Hematopoietic multipotent progenitor cell treated with erythropoietin and hydrocortisone succinate and interleukin-3 and kit ligand, for 15 days (in vitro differentiated cells): ENCODE data around the gene ACTN2.
A peak's percentile ranks its signal among the peaks of the same experiment; 100 is the strongest.
"Not testable (repeated sequence)": the region's sequence is repeated elsewhere in the genome, so short reads cannot be mapped to it uniquely, and the experiment has no call there.

ENCODE experiments used
- DNase-seq: peaks from one replicate; pipeline ENCODE4 v3.0.0-alpha.2; 2015; ENCODE audit warnings: low spot score

ACTN2 gene

DNA sequence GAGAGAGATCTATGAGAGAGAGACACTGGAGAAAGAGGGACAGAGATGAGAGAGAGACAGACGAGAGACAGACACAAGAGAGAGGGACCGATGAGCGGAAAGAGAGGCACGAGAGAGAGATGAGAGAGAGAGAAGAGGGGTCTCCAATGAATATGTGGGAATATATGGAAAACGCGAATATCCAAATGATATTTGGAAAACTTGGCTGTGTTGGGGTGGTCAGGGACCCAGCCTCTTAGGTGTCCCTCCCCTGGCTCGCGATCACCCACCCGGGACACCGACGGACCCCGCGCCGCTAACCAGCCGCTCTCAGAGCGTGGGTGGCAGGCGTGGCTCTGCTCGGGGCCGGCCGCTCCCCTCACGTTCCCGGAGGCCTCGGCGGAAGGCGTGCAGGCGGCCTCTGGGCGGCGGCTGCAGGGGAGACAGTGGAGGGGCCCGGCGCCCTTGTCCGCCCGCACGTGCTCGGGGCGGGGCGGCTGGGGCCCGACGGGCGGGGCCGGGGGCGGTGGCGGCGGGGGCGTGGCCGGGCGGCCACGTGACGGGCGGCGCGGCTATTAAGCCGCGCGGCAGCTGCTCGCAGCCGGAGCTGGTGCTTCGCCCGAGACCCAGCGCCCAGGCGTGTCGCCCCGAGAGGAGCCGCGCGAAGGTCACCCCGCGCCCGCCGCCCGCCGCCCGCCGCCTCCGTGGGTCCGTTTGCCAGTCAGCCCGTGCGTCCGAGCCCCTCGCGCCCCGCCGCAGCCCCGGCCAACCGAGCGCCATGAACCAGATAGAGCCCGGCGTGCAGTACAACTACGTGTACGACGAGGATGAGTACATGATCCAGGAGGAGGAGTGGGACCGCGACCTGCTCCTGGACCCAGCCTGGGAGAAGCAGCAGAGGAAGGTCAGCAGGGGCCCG, at the start of gene ACTN2:
Gene ACTN2 (plus strand): TSS at position 583 of the 898 bp plus-strand sequence. CDS start 175 bp downstream, at position 758.
- peak; percentile 27 for DNase-seq

DNA sequence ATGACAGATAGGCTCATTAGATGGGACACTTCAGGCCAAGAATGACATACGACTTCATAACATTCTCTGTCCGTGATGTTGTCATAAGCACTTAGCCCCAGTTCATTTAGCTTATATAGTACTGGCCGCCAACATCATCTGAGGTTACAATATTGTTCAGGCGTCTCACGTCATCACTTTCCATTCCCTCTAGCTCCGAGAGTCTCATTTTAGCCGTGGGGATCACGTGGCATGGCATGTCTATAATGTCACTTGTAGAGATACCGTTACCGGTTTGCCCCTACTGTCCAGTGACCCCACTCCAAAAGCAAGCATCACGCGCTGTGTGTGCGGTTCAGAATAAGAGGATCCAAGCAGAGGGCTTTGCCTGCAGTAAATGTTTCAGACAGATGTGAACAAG, 47.4 kb upstream of the ACTN2 start:
- no peak for DNase-seq

DNA sequence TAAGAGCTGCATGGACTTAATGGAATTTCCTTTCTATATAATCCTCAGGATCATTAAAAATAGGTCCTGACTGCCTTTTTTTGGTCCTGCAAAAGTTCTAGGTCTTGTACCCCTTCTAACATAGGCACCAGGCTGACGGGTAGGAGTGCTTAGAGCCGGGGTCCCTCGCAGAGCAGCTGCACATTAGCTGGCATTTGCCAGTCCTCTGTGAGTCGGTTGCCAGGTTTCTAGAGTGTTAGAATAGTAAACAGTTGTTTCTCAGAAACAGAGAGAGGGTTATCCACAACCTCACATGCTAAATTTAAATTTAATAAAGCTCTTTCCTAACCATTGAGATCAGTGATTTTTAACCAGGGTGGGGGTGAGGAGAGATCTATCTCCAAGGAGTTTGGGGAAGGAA, 46.6 kb upstream of the ACTN2 start:
- DNase-seq = no peak

DNA sequence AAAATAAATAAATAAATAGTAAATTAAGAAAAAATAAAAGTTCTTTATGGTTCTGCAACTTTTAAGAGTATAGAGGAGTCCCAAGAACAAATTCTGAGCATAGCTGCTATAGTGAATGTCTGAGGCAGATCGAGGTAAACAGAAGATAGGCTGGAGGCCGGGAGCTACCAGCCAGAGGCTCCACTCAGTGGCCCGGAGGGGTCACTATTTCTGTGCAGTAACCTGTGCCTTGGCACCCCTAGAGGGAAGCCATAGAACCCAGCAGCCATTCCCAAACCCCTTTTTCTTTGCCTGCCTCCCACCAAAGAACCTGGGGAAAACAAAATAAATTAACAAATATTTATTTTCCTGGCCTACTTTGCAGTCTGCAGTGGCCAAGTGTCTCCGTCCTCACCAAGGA, 43.5 kb upstream of the ACTN2 start:
- DNase-seq = no peak

DNA sequence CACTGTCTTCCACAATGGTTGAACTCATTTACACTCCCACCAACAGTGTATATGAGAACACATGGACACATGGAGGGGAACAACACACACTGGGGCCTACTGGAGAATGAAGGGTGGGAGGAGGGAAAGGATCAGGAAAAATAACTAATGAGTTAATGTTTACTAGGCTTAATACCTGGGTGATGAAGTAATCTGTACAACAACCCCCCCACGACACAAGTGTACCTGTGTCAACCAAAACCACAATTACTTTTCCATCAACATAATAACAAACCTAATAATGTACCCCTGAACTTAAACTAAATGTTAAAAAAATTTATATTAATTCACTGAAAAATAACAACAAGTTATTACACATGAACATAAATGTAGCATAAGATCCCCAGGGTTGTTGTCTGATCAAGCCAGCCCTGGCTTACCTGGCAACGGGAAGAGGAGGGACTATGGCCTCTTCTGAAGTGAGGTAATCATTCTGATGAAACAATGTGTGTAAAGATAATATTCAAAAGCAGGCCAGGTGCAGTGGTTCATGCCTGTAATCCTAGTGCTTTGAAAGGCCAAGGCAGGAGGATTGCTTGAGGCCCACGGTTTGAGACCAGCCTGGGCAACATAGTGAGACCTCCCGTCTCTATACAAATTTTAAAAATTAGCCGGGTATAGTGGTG, 41.2 kb upstream of the ACTN2 start:
- no peak for DNase-seq

DNA sequence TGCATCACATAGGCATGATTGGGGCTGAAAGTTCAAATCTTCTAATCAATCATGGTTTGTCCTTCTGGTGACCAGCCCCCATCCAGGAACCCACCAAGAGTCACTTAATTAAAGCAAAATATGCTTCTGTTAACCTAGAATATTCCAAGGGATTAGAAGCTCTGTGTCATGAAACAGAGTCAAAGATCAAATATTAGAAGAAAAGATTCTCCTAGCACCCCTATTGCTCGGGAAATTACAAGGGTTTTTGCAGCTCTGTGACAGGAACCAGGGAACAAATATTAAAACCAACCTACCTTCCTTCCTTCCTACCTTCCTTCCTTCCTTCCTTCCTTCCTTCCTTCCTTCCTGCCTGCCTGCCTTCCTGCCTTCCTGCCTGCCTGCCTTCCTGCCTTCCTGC, 31.8 kb upstream of the ACTN2 start:
- no peak for DNase-seq

DNA sequence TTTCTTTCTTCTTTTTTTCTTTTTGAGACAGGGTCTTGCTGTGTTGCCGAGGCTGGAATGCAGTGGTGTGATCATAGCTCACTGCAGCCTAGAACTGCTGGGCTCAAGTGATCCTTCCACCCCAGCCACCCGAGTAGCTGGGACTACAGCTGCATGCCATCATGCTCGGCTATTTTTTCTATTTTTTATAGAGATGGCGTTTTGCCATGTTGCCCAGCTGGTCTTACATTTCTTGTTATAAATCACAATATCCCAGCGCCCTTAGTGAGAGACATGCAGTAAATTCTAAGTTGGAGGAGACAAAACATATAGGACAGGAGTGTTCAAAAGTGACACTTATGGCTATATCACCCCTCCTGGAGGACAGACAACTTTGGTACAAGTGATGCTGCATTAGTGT, 31.3 kb upstream of the ACTN2 start:
- DNase-seq = no peak

DNA sequence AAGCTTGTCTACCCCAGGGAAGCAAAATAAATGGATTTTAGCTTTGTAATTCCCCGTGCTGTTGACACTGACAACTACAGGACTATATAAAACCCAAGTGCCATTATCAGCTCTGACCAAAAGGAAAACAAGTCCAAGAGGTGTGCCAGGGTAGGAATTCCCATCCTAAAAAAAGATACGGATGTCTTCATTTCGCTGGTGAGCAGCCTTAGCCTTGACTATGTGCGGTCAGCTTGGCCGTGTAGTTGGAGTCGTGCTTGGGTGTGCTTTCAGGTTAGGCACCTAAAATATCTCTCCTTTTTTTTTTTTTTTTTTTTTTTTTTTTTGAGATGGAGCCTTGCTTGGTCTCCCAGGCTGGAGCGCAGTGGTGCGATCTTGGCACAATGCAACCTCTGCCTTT, 28.9 kb upstream of the ACTN2 start:
- DNase-seq = no peak

DNA sequence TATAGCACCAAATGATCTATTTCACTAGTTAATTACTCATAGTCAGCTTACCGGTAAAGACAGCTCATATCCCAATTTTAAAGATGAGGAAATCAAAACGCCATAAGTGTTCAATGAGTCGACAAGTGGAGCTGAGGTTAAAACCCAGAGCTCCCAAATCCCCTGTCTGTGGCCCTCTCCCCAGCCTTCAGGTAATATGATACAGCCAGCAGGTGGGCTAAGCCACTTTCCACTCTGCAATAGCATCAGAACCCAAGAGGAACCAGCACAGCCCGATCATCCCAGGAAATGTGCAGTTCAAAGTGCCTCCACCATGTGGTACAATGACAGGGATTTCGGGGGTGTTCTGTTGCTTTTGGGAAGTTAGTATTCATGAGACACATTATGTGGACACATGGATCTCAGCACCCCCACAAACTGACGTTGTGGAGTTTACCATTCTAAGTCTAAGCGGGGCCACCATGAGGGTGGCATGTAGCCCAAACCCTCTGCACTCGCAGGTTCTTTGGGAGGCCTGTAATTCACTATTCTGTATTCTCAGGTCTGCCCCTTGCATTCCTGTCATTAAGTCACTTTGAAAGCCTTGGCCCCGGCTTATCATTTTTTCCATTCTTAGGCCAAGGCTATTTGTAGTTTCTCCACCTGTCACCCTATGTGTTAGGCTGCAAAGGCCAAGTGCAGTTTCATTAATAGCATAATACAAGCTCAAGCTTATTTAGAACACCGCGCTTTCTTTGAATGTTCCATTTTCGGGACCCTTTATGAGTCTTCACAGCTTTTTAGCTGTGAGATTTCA, 26.3 kb upstream of the ACTN2 start:
- DNase-seq = no peak

DNA sequence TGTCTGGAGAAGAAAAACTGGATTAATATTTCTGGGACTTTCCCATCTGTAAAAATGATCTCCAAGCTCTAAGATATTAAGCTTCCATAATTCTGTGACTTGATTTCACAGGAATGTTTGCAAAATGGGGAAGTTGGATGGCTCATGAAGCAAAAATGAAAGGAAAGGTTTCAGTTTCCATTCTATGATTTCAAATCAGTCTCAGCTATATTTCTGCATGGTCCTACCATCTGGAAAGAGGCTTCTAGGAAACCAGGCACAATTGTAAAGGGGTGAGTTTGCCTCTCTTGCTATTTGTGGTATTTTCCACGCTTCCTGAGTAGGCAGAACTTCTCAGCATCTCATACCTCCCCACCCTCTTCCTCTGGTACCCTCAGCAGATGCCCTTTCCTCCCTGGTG, 22.4 kb upstream of the ACTN2 start:
- no peak for DNase-seq

DNA sequence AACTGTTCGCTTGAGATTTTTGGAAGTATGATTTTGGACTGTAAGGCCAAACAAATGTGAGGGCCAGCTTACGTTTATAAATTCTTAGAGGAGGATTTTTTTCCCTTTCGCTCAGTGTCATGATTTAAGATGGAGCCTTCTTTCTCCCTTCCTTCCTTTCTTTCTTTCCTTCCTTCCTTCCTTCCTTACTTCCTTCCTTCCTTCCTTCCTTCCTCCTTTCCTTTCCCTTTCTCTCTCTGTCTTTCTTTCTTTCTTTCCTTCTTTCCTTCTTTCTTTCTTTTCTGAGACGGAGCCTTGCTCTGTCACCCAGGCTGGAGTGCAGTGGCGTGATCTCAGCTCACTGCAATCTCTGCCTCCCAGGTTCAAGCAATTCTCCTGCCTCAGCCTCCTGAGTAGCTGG, 17.4 kb upstream of the ACTN2 start:
- DNase-seq = not testable (repeated sequence)

DNA sequence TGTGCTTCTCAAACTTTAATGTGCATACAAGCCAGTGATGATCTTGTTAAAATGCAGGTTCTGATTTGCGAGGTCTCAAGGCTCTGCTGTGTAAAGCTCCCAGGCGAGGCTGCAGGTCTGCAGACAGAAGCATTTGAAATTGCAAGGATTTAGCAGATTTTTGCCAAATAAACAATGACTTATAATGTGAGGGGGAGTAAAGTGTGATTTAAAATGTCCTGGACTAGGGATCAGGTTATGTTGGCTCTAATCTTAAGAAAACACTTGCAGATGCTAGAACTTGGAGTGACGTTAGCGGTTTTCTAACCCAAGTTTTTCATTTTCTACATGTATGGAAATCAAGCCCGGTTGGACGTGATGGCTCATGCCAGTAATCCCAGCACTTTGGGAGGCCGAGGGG, 16.2 kb upstream of the ACTN2 start:
- DNase-seq = no peak

DNA sequence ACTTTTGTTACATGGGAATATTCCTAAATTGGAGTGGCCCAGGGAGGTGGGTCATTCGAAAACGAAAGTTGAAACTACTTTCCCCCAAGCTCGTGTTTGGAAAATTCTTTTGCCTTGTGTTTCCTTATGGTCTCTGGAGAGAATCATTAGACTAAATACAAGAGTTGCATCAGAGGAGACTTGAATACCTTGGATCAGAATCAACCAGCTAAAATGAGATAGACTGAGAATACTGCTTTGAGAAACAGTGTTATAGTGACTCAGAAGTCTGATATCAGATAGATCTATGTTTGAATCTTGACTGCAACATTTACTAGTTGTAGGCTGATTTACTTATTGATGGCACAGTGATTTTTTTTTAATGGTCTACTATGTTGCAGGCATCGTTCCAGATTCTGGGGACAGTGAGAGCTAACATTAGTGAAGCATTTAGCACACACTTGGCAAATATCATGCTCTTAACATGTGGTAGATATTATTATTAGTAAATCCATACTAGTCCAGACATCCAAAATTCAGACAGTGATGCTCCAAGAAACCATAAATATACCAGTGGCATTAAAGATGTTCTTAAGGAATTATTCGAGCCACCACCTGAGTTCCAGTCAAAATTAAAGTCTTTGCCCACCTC, 12.9 kb upstream of the ACTN2 start:
- no peak for DNase-seq

DNA sequence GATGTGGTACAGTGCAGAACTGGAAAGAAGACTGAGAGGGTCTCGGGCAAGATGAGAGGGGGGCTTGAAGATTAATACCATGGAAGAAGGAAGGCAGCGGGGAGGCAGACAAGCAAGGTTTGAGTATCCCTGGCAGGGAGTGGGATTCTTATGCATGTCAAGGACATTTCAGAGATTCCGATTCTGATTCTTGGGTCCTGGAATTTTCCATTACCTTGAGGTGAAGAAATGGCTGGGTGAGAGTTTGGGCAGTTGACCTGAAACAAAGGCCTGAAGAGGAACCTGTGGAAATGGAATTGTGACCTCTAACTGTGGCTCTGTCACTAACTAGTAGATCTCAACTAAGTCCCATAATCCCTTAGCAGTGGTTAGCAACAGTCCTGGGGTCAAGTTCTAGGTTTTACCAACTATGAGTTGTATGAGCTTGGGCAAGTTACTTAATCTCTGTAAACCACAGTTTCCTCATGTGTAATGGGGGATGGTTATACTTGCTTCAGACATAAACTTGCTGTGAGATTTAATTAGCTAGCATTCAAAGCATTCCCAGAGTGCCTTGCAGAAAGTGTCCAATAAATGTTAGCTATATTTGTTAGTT, 8.6 kb upstream of the ACTN2 start:
- DNase-seq = no peak

DNA sequence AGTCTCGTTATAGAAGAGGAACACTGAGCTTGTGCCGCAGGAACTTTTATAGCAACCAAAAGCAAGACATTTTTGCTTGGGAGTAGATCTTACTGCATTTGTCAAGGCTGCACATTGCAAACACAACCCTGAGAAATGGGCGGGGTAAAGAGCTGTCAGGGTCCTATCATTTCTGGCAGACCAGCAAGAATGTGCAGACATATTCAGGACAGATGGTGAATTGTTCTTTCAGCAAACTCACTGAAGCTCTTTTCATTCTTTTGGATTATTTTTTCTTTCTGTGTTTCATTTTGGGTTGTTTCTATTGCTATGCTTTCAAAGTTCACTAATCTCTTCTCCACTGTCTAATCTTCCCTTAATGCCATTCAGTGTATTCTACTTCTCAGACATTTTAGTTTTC, 5.1 kb upstream of the ACTN2 start:
- DNase-seq = no peak

DNA sequence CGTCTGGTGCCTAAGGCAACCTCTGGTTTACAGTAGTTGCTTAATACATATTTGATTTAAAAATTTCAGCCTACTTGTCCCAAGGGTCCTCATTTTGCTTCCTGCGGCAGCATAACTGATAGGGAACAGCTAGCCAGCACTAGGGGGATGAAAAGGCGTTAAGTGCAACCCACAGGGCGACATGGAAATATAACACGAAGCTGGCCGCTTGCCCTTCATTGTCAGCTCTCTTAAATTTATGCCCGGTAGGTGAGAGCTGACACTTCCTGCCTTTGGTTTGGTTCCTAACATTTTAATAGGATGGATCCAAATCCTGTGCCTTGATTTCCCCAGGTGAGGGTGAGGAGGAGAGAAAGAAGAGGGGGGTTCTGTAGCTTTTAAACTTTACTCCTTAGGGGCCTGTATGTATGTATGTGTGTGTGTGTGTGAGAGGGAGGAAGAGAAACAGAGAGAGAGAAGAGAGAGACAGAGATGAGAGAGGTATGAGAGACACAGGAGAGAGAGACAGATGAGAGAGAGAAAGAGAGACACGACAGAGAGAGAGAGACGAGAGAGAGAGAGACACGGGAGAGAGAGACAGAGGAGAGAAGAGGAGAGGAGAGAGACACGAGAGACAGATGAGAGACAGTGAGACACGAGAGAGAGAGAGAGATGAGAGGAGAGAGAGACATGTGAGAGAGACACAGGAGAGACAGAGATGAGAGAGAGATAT, 938 bp upstream of the ACTN2 start:
- no peak for DNase-seq

DNA sequence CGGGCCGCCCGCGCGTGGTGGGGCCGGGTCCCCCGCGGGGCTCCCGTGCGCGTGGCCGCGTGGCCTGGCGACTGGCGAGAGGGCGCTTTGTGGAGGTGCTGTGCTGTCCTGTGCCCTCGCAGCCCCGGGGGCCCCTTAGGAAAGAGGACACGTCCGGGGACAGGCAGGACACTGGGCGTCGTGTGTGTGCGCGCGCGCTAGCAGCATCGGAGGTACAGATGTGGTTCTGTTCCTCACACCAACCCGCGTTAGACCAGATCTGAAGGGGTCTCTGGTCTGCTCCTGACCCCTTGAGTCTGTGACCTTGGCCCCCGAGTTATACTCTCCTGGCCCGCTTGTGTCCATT, 489 bp downstream of the ACTN2 start:
- DNase-seq = no peak

DNA sequence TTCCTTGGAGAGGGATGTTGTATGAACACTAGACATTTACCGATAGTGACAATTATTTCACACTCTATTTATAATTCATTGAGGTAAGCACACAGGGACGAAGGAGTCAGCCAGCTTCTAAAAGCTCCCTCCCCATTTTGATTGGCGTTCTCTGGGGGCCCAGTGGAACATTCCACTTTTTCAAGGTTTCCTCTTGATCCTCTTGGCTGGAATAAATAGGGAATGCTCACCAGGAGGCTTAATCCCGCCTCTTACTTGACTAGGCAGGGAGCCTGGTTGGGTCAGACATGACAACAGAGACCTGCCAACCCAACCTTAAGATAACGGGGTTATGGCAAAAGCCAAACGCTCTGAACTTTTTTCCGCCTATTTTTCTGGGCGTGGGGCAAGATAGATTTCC, 974 bp downstream of the ACTN2 start:
- no peak for DNase-seq

DNA sequence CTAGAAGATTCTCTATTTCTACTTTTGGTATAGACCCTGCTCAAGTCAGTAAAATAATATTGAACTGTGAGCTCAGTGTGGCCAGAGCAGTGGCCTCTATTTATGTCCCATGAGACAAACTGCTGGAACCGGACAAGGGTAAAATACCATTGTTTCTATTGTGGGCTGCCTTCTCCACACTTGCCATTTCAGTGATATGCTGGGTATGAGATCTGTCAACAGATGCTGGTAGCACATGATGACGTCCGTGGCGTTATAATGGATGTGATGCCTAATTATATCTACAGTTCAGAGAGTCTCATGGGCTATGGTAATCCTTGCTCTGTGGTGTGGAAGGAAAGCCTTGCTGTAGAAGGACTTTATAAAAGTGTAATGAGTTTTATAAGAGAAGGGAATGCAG, 2.4 kb downstream of the ACTN2 start:
- no peak for DNase-seq

DNA sequence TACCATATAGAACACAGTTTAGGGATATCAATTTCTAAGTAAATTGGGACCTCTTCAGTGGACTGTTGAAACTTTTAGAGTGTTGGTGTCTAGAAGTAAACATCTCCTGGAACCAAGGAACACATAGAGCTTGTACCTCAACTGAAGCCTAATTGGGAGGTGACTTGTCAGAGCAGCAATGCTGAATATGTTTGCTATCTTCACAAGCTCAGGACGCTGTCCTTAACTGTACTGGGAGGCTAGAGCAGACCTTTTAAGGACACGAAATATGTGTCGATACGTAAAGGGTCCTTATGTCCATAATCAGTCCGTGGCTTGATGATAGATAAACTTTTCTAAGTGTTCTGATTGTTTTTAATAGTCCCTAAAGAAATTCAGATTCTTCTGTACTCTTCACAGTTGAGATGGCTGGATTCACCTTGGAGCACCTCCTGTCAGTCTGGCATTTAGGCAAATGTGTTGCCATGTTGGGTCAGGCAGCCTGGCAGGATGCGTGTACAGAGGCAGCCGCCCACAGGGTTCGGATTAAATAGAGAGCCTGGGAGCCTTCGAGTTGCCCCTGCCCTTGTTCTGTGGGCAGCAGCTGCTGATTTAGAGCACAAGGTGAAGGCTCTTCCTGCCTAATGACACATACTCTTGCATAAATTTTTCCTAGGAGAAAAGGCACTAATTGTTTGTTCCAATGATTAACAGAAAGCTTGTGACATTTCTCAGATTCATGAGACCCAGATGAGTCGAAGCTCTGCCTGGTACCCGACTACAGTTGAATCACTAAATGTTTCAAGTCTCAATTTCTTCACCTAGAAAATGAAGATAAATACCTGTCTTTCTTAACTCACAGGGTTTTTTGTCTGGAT, 3.6 kb downstream of the ACTN2 start:
- DNase-seq = no peak
